GM19455 (cell line): ENCODE results near the gene CARD11.

Source experiments
- ATAC-seq: cut with Tn5 transposase; IDR thresholded peaks from one replicate; pipeline ENCODE4 v1.9.1; 2021; ENCODE audit not compliant: unreplicated experiment

CARD11 gene

DNA sequence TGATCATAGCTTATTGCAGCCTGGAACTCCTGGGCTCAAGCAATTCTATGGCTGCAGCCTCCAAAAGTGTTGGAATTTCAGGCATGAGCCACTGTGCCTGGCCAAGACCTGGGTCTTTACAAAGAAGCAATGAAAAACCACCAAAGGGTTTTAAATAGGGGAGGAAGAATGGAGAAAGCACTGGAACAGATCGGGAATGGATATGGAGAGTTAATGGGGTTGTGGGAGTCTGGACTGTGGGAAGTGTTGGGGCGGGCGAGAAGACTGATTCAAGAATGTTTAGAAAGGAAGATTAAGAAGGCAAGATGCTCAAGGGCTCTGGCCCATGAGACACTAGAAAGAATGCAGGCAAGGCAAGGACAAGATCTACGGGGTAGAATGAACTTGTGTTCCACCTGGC is 98.5 kb downstream of the CARD11 start:
- no peak for ATAC-seq

DNA sequence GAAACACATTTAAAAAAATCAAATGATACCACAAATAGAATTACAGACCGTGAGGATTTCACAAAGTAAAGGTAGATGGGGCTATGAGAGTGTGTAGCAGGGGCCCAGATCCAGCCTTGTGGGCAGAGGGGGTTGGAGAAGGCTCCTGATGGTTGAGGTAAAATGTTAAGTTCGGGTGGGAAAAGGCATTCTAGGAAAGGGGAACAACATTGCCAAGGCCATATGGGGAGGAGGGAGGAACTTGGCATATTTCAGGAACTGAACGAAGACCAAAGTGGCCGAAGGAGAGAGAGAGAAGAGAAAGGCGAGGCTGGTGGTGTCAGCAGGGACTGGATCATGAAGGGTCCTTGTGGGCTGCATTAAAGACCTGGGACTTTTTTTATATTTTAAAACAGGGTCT is 98.9 kb downstream of the CARD11 start:
- no peak for ATAC-seq

DNA sequence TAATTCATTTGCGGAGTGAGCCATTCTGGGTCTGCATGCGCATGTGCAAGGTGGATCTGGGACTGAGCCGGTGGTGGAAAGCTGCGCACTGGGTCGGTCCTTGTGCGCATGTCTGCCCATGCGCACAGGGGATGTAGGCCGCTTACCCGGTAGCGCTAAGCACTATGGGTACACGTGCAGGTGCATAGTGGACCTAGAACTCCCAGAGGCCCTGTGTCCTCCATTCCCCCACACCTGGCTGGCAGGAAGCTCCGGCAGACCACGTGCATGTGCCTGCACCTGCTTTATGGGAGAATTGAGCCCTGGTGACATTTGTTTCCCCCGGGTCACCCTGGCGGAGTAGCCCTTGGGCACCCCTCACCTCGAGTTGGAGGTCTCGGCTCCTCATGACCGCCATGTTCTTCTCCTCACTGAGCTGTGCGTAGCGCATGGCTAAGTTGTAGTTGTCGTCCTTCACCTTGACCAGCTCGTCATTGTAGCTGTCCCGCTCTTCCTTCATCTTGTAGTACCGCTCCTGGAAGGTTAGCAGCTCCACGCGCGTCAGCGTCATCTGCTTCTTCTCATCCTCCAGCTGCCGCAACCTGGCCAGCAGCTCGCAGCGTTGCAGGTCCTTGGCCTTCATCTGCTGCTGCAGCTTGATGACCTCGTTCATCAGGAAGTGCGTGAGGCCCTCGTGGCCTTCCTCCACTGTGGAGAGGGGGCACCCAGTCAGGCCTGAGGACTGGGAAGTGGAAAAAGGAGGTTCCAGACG is 99.6 kb downstream of the CARD11 start:
- no peak for ATAC-seq

DNA sequence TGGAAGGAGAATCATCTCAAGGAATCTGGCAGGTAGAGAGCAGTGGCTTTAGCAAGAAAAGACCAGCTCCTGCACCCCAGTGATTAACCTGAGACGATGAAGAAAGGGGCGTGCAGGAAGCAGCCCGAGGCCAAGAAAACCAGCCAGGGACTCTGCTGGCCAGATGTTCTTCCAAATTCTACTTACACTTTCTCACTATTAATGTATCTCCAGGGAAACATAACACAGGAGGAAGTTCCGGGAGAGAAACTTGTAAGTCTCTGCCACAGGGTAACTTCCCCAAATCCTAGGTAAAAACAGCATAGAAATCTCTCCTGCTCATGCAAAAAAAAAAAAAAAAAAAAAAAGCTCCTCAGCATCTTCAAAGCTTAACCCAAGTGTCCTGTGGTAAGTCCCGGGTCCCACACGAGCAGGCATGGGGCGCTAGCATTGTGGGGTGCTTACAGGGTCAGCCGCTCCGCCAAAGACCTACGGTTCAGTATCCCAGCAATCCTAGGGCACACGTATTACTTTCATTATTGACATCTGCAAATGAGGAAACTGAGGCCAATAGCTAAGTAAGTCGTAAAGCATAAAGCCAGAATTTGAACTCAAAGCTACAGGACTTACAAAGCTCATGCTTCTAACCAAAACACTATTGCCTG is 102.3 kb downstream of the CARD11 start:
- ATAC-seq = no peak

- ATAC-seq = no peak
Observed at GRCh38 chr7:2940466-2940865, 103.2 kb downstream of the CARD11 start.

GRCh38 chr7:2939193-2939885 is 104.3 kb downstream of the CARD11 start:
- ATAC-seq = no peak

DNA sequence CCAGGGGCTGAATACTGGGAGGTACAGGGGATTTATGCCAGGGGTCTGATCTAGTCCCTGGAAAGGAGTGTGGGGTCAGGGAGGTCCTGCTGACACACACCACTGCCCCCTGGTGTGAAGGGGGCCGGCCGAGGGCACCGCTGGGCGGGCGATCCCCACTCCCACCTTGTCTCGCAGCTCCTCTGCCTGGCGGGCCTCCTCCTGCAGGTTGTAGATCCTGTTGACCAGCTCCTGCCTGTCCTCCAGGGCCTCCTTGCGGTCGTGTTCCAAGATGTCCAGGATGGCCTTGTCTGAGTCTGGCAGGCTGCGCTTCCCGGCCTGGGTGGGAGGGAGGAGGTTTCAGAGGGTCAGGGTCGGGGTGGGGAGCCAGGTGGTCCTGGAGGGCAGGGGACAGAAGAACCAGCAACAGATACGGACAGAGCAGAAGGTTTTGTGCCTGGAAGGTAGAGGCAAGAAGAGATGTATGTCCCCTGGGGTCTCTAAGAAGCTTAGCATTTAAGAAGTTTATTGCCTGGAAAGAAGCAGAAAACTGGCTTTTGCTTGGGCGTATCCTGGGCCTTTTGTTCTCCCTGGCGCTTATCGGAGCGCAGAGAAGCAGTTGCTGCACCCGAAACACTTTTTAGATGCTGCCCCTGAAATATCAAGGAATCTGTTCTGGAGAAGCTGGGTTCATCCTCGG is 105.0 kb downstream of the CARD11 start:
- ATAC-seq = no peak

DNA sequence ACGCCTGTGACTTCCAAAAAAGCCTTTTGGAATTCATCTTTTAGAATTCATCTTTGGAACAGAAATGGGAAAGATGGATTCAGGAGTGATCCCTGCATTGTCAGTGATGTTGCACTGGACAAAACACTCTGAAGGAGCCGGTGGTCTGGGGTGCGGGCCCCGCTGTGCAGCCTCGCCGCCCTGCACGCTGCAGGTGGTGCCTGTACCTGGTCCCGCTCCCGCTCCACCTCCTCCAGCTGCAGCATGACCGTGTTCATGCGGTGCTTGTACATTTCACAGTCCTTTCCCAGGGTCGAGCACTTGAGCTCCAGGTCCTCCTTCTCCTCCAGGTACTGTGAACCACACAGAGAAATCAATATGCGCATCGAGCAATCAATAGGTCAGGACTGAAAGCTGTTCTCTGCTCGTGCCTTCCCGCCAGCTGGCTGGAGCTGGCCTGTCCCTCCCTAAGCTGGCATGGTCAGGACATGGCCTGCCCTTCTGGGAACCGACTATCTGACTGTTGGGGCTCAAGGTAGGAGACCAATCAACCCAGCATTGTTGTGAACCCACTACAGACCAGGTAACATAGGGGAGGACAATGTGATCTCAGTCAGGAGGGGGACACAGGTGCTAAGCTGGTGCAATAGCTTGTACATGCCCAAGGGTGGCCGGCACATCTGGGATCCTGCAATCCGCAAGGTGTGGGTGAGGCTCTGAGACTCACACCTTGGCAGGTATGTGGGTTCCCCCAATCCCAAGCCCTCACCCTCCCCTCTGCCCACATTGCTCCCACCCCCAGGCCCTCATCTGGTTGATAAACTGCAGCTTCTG is 105.8 kb downstream of the CARD11 start:
- ATAC-seq = no peak

DNA sequence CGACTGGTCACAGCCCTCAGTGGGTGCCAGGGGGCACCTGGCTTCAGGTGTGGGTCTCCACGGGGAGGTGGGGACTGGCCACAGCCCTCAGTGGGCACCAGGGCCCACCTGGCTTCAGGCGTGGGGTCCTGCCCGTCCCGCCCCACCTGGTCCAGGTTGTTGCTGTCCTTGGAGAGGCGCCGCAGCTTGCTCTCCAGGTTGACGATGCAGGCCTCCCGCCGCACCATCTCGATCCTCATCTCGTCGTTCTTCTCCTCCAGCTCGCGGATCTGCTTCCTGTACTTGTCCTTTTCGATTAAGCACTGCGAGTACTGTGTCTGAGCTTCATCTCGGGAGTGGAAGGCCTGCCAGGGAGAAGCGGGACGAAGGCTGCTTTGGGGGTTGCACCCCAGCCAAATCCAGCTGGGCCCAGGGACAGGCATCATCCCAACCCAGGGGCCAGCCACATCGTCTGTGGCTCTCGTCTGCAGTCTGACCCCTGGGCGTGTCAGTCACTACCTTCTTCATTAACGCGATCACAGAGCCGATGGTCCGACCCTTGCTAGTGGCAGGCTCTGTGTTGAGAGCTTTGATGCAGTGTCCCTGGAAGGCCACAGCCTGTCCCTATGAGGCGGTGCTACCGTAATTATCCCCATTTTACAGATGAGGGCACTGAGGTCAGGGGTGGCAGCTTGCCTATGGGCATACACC is 106.6 kb downstream of the CARD11 start:
- ATAC-seq = no peak

- ATAC-seq = no peak
Observed at GRCh38 chr7:2936301-2936700, 107.4 kb downstream of the CARD11 start.

- ATAC-seq = no peak
Observed at GRCh38 chr7:2934984-2935740, 108.5 kb downstream of the CARD11 start.

GRCh38 chr7:2934211-2934731 is 109.4 kb downstream of the CARD11 start:
- no peak for ATAC-seq

- ATAC-seq = no peak
Observed at GRCh38 chr7:2932402-2933251, 111.0 kb downstream of the CARD11 start.

GRCh38 chr7:2931034-2931415 is 112.6 kb downstream of the CARD11 start:
- no peak for ATAC-seq

GRCh38 chr7:2930310-2931033 is 113.2 kb downstream of the CARD11 start:
- ATAC-seq = no peak

DNA sequence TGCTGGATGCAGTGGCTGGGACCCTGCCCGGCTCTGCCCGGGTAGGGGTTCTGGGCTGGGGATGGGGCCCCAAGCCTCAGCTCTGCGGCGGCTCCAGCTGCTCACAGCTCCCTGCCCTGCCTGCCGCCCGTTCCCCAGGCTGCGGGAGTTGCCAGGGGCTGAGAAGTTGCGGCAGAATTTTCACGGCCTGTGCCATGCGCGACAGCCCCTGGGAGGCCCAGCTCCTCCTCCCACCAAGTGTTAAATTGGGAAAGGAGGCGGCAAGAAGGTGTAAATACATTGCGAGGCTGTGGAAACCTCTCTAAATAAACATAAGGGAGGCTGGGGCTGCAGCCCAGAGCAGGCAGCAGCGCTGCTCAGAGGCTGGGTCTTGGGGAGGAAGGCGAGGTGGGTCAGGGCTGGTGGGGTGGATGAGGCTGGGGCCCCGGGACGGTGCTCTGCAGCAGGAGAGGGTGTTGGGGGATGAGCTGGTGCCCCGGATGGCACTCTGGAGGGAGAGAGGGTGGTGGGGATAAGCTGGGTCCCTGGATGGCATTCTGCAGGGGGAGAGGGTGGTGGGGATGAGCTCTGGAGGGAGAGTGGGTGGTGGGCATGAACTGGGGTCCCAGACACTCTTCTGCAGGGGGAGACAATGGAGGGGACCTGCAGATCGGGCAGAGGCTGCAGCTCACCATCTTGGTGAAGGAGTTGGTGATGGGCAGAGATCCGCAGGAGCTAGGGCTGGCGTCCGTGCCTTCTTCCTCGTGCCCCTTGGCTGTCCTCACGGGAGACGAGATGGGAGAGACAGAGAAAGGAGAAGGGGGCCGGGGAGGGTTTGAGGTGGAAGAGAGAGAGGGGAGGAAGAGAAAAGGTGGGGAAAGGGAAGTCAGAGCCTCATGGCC is 114.1 kb downstream of the CARD11 start:
- no peak for ATAC-seq
